GM19452 (cell line): ENCODE measurements around the gene CCDC187.
"Not testable (repeated sequence)": the region's sequence is repeated elsewhere in the genome, so short reads cannot be mapped to it uniquely, and the experiment has no call there.

Experiments
- ATAC-seq: cut with Tn5 transposase; IDR thresholded peaks from one replicate; pipeline ENCODE4 v1.9.1; 2021; ENCODE audit not compliant: unreplicated experiment

CCDC187 gene

GRCh38 chr9:136244122-136244968 is 59.5 kb downstream of the CCDC187 start:
- ATAC-seq = peak; percentile 34

GRCh38 chr9:136243631-136244030 is 60.3 kb downstream of the CCDC187 start:
- ATAC-seq = no peak

GRCh38 chr9:136242918-136243525 is 60.9 kb downstream of the CCDC187 start:
- no peak for ATAC-seq

GRCh38 chr9:136242248-136242647 is 61.6 kb downstream of the CCDC187 start:
- no peak for ATAC-seq

GRCh38 chr9:136241542-136241941 is 62.4 kb downstream of the CCDC187 start:
- ATAC-seq = no peak

GRCh38 chr9:136240941-136241340 is 63.0 kb downstream of the CCDC187 start:
- no peak for ATAC-seq

- no peak for ATAC-seq
Measured at GRCh38 chr9:136239983-136240330, 63.9 kb downstream of the CCDC187 start.

GRCh38 chr9:136239135-136239982 is 64.5 kb downstream of the CCDC187 start:
- ATAC-seq = no peak

GRCh38 chr9:136238342-136238732 is 65.6 kb downstream of the CCDC187 start:
- ATAC-seq = no peak

- no peak for ATAC-seq
Measured at GRCh38 chr9:136237486-136238341, 66.2 kb downstream of the CCDC187 start.

- ATAC-seq = not testable (repeated sequence)
Measured at GRCh38 chr9:136236471-136237410, 67.2 kb downstream of the CCDC187 start.

- ATAC-seq = no peak
Measured at GRCh38 chr9:136235709-136236455, 68.0 kb downstream of the CCDC187 start.

GRCh38 chr9:136235171-136235570 is 68.7 kb downstream of the CCDC187 start:
- ATAC-seq = no peak

GRCh38 chr9:136234597-136234996 is 69.3 kb downstream of the CCDC187 start:
- ATAC-seq = no peak

GRCh38 chr9:136233868-136234267 is 70.0 kb downstream of the CCDC187 start:
- no peak for ATAC-seq

GRCh38 chr9:136233411-136233810 is 70.5 kb downstream of the CCDC187 start:
- ATAC-seq = no peak

GRCh38 chr9:136232969-136233368 is 70.9 kb downstream of the CCDC187 start:
- ATAC-seq = no peak

GRCh38 chr9:136231478-136232297 is 72.2 kb downstream of the CCDC187 start:
- ATAC-seq = no peak
